Measurements from ENCODE around the gene SLC35G6.

The SLC35G6 gene

DNA sequence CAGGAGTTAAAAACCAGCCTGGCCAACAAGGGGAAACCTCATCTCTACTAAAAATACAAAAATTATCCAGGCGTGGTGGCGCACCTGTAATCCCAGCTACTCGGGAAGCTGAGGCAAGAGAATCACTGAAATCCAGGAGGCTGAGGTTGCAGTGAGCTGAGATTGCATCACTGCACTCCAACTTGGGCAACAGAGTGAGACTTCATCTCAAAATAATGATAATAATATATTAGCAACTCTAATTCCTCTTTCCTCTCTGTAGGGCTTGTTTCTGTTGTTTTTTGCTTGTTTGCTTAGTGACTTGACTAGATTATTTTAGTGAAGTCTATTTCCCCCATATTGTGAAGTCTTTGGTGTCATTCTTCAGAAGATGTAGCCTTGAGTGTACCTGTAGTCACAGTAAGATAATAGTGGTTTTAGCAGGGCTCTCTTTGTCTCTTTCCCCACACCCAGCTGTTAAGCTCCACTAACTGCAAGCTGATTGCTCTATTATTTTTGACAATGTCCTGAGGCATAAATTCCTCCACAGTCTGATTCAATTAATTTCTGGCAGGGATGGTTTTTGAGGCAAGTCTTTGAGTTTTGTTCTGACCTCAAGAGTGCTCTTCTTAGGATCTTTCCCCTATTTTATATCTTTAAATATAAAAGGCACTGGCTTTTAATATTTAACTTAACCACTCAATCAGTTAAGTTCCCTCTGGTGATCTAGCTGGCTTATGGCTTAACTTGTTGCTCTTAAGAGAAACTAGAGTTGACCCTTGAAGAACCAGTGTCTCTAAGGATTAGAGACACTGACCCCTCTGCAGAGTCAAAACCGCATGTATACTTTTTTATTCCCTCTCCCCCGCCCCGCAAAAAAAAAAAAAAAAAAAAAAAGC lies 49.0 kb downstream of the SLC35G6 start:
- H3K4me3 ChIP-seq (ENCODE audit: low read length): no peak overlapping the region
- TF ChIP-seq, protein P1, sequence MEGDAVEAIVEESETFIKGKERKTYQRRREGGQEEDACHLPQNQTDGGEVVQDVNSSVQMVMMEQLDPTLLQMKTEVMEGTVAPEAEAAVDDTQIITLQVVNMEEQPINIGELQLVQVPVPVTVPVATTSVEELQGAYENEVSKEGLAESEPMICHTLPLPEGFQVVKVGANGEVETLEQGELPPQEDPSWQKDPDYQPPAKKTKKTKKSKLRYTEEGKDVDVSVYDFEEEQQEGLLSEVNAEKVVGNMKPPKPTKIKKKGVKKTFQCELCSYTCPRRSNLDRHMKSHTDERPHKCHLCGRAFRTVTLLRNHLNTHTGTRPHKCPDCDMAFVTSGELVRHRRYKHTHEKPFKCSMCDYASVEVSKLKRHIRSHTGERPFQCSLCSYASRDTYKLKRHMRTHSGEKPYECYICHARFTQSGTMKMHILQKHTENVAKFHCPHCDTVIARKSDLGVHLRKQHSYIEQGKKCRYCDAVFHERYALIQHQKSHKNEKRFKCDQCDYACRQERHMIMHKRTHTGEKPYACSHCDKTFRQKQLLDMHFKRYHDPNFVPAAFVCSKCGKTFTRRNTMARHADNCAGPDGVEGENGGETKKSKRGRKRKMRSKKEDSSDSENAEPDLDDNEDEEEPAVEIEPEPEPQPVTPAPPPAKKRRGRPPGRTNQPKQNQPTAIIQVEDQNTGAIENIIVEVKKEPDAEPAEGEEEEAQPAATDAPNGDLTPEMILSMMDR (conservative IDR thresholded peaks at IDR 0.05; ENCODE audit: low read depth, low read length): no peak
- DNase-seq (ENCODE audit: low read depth): no peak

All from retinal pigment epithelial cell (primary cell).